Measurements from ENCODE around the gene RPS15A.
"Not testable (repeated sequence)": the region's sequence is repeated elsewhere in the genome, so short reads cannot be mapped to it uniquely, and the experiment has no call there.

Gene RPS15A

GRCh38 chr16:18792836-18793433 is 2.8 kb upstream of the RPS15A start:
- DNase-seq, result no peak

- DNase-seq, result no peak
These were observed 652 bp downstream of the RPS15A start for GRCh38 chr16:18789515-18789849.

- DNase-seq, result peak; percentile 36
These were observed 1.2 kb downstream of the RPS15A start for GRCh38 chr16:18788828-18789514.

- DNase-seq, result no peak
These were observed 5.1 kb downstream of the RPS15A start for GRCh38 chr16:18784917-18785623.

- DNase-seq, result no peak
These were observed 6.4 kb downstream of the RPS15A start for GRCh38 chr16:18783430-18784341.

GRCh38 chr16:18782697-18783429 is 7.3 kb downstream of the RPS15A start:
- DNase-seq, result no peak

GRCh38 chr16:18781232-18781631 is 8.9 kb downstream of the RPS15A start:
- DNase-seq, result not testable (repeated sequence)

GRCh38 chr16:18780460-18781026 is 9.6 kb downstream of the RPS15A start:
- not testable (repeated sequence) for DNase-seq

GRCh38 chr16:18777664-18778063 is 12.5 kb downstream of the RPS15A start:
- not testable (repeated sequence) for DNase-seq

- not testable (repeated sequence) for DNase-seq
These were observed 13.8 kb downstream of the RPS15A start for GRCh38 chr16:18776334-18776733.

GRCh38 chr16:18774651-18775050 is 15.5 kb downstream of the RPS15A start:
- not testable (repeated sequence) for DNase-seq

GRCh38 chr16:18772171-18772570 is 18.0 kb downstream of the RPS15A start:
- DNase-seq, result not testable (repeated sequence)

GRCh38 chr16:18770336-18770962 is 19.7 kb downstream of the RPS15A start:
- not testable (repeated sequence) for DNase-seq

GRCh38 chr16:18767217-18767616 is 22.9 kb downstream of the RPS15A start:
- DNase-seq, result peak; percentile 73

- not testable (repeated sequence) for DNase-seq
These were observed 27.4 kb downstream of the RPS15A start for GRCh38 chr16:18762713-18763112.

GRCh38 chr16:18759598-18760520 is 30.3 kb downstream of the RPS15A start:
- not testable (repeated sequence) for DNase-seq

GRCh38 chr16:18757960-18758660 is 32.0 kb downstream of the RPS15A start:
- DNase-seq, result not testable (repeated sequence)

- not testable (repeated sequence) for DNase-seq
These were observed 33.5 kb downstream of the RPS15A start for GRCh38 chr16:18756639-18757038.

- DNase-seq, result not testable (repeated sequence)
These were observed 47.3 kb downstream of the RPS15A start for GRCh38 chr16:18742870-18743269.

Data from RPMI8226 (cell line).